Measurements from ENCODE around the gene CKAP5. TPM values are rescaled to one million over a fixed set of nuclear protein-coding genes. Genes with fewer than 3 reads are reported as not detected.

CKAP5 gene
- total RNA-seq, 2 experiments from 2014 or later = 161 to 243 TPM

- intact Hi-C loops (cut with micrococcal nuclease; ENCODE audit: unreplicated experiment) = no loop called here
- H3K4me3 ChIP-seq (ENCODE audit: low read depth, low read length, poor library complexity, severe bottlenecking) = no peak overlapping the region
- H3K9me2 ChIP-seq (ENCODE audit: insufficient read depth, low read length) = no peaks in the 10 kb centered on the region
- DNase-seq (ENCODE audit: low spot score) = no peak
- no TSS peak for BruUV-seq (replicated peaks)
- no peaks in the 10 kb centered on the region; the same call in 1 of the 2 replicates for H3K79me2 ChIP-seq (ENCODE audit: insufficient read depth, low read depth, low read length)
- H3K9me3 ChIP-seq (ENCODE audit: low read length) = no peaks in the 10 kb centered on the region
- peaks cover 10% of the 10 kb centered on the region for H3K4me1 ChIP-seq (ENCODE audit: insufficient read depth, low read length, poor library complexity, severe bottlenecking)
- no peak for TF ChIP-seq EZH2phosphoT487 (IDR thresholded peaks at IDR 0.05; ENCODE audit: borderline replicate concordance, low read depth, low read length)
- TF ChIP-seq CTCF (conservative IDR thresholded peaks at IDR 0.05; ENCODE audit: low read length) = no peak
- H3K36me3 ChIP-seq (ENCODE audit: insufficient read depth, low read length) = peaks cover 5% of the 10 kb centered on the region
- H3K4me2 ChIP-seq (ENCODE audit: low read length) = no peak overlapping the region
- H3K27ac ChIP-seq (ENCODE audit: low read depth, low read length, poor library complexity, severe bottlenecking) = no peak overlapping the region
- H4K20me1 ChIP-seq (ENCODE audit: insufficient read depth, low read length) = no peaks in the 10 kb centered on the region
- H2AFZ ChIP-seq (ENCODE audit: low read length) = no peak overlapping the region
- POLR2A ChIA-PET = no interaction called here
- CTCF ChIA-PET (ENCODE audit: unreplicated experiment) = no interaction called here
Observed at GRCh38 chr11:46850829-46851380, 4.8 kb upstream of the CKAP5 start.

- no peak for DNase-seq (ENCODE audit: low spot score)
- peaks cover 15% of the 10 kb centered on the region for H3K4me1 ChIP-seq (ENCODE audit: insufficient read depth, low read length, poor library complexity, severe bottlenecking)
- POLR2A ChIA-PET = no interaction called here
- peaks cover 7% of the 10 kb centered on the region; the same call in 1 of the 2 replicates for H4K20me1 ChIP-seq (ENCODE audit: insufficient read depth, low read length)
- peaks cover 11% of the 10 kb centered on the region for H3K79me2 ChIP-seq (ENCODE audit: insufficient read depth, low read depth, low read length)
- no peak overlapping the region for H3K4me3 ChIP-seq (ENCODE audit: low read depth, low read length, poor library complexity, severe bottlenecking)
- intact Hi-C loops (cut with micrococcal nuclease; ENCODE audit: unreplicated experiment) = no loop called here
- H3K27ac ChIP-seq (ENCODE audit: low read depth, low read length, poor library complexity, severe bottlenecking) = no peak overlapping the region
- CTCF ChIA-PET (ENCODE audit: unreplicated experiment) = no interaction called here
- no peak overlapping the region for H2AFZ ChIP-seq (ENCODE audit: low read length)
- no peak overlapping the region for H3K4me2 ChIP-seq (ENCODE audit: low read length)
- BruUV-seq (replicated peaks) = no TSS peak
- no peaks in the 10 kb centered on the region for H3K9me3 ChIP-seq (ENCODE audit: low read length)
- no peak for TF ChIP-seq EZH2phosphoT487 (IDR thresholded peaks at IDR 0.05; ENCODE audit: borderline replicate concordance, low read depth, low read length)
- H3K36me3 ChIP-seq (ENCODE audit: insufficient read depth, low read length) = no peaks in the 10 kb centered on the region; the same call in 1 of the 2 replicates
- H3K9me2 ChIP-seq (ENCODE audit: insufficient read depth, low read length) = no peaks in the 10 kb centered on the region
Observed at GRCh38 chr11:46849631-46850030, 3.6 kb upstream of the CKAP5 start.

GRCh38 chr11:46846510-46846830 is 390 bp upstream of the CKAP5 start:
- TSS peak; percentile 90 for BruUV-seq (replicated peaks)
- no peaks in the 10 kb centered on the region for H3K9me3 ChIP-seq (ENCODE audit: low read length)
- CTCF ChIA-PET (ENCODE audit: unreplicated experiment) = interaction anchor here (0.6 kb wide), 1 partner anchor 150 kb away, joined by 3 read pairs; no protein-coding TSS in a partner anchor
- H2AFZ ChIP-seq (ENCODE audit: low read length) = peak overlapping the region; percentile 78
- peaks cover 16% of the 10 kb centered on the region for H4K20me1 ChIP-seq (ENCODE audit: insufficient read depth, low read length)
- H3K4me2 ChIP-seq (ENCODE audit: low read length) = peak overlapping the region; percentile 79
- intact Hi-C loops (cut with micrococcal nuclease; ENCODE audit: unreplicated experiment) = no loop called here
- DNase-seq (ENCODE audit: low spot score) = no peak
- H3K9me2 ChIP-seq (ENCODE audit: insufficient read depth, low read length) = no peaks in the 10 kb centered on the region
- H3K36me3 ChIP-seq (ENCODE audit: insufficient read depth, low read length) = peaks cover 19% of the 10 kb centered on the region
- H3K27ac ChIP-seq (ENCODE audit: low read depth, low read length, poor library complexity, severe bottlenecking) = peak overlapping the region; percentile 61
- peak overlapping the region; percentile 93 for H3K4me3 ChIP-seq (ENCODE audit: low read depth, low read length, poor library complexity, severe bottlenecking)
- H3K4me1 ChIP-seq (ENCODE audit: insufficient read depth, low read length, poor library complexity, severe bottlenecking) = peaks cover 18% of the 10 kb centered on the region
- TF ChIP-seq EZH2phosphoT487 (IDR thresholded peaks at IDR 0.05; ENCODE audit: borderline replicate concordance, low read depth, low read length) (no peak), CTCF (conservative IDR thresholded peaks at IDR 0.05; ENCODE audit: low read length) (no peak)
- peaks cover 42% of the 10 kb centered on the region for H3K79me2 ChIP-seq (ENCODE audit: insufficient read depth, low read depth, low read length)
- POLR2A ChIA-PET = interaction anchor here (0.7 to 1.8 kb wide), 5 partner anchors 11 to 500 kb away, joined by 3 to 6 read pairs (median 3); no protein-coding TSS in a partner anchor
